RWPE1 (cell line): ENCODE data around the gene SGTA.

ENCODE experiments used
- CTCF ChIA-PET: fragments of 350-600 bp; sonication (Branson Sonifier 250); formaldehyde crosslinking; extraction: SDS; loops from one replicate; lab custom pipeline; 2021; lab: Yijun Ruan, JAX
- POLR2A ChIA-PET: fragments of 400-600 bp; formaldehyde crosslinking; extraction: SDS; loops from one replicate; lab custom pipeline; 2020; ENCODE audit warnings: antibody characterized with exemption; ENCODE audit not compliant: low non-redundant PET; lab: Yijun Ruan, JAX
- DNase-seq: peaks from one replicate; pipeline ENCODE4 v3.0.0; 2012; ENCODE audit warnings: low spot score
- H3K27ac ChIP-seq: fragments of 450-650 bp; 2 replicates; pipeline ENCODE4 v1.5.1; 2017
- CTCF ChIP-seq: fragments of 450-650 bp; conservative IDR thresholded peaks from 2 replicates; pipeline ENCODE4 v1.5.1; 2017; ENCODE audit warnings: low read depth, mild to moderate bottlenecking

SGTA gene

GRCh38 chr19:2805991-2806649, 23.0 kb upstream of the SGTA start:
- ChIA-PET POLR2A (no interaction called here), CTCF (no interaction called here)
- no peak overlapping the region for H3K27ac ChIP-seq

GRCh38 chr19:2805261-2805900, 22.3 kb upstream of the SGTA start:
- no peak for DNase-seq
- no peak for TF ChIP-seq CTCF
- ChIA-PET CTCF (no interaction called here), POLR2A (no interaction called here)
- H3K27ac ChIP-seq, result no peak overlapping the region

More at GRCh38 chr19:2805991-2806649, 23.0 kb upstream of the SGTA start:
- no peak for DNase-seq
- TF ChIP-seq CTCF, result no peak

GRCh38 chr19:2804156-2805004, 21.3 kb upstream of the SGTA start:
- ChIA-PET POLR2A (no interaction called here), CTCF (no interaction called here)

GRCh38 chr19:2803486-2804155, 20.5 kb upstream of the SGTA start:
- POLR2A ChIA-PET, result no interaction called here
- TF ChIP-seq CTCF, result no peak
- DNase-seq, result no peak
- CTCF ChIA-PET, result interaction anchor here (0.5 kb wide), 1 partner anchor 1583 kb away, joined by 3 read pairs; no protein-coding TSS in a partner anchor
- H3K27ac ChIP-seq, result no peak overlapping the region

More at GRCh38 chr19:2804156-2805004, 21.3 kb upstream of the SGTA start:
- TF ChIP-seq CTCF, result no peak
- no peak overlapping the region for H3K27ac ChIP-seq
- no peak for DNase-seq

- no peak overlapping the region for H3K27ac ChIP-seq
- TF ChIP-seq CTCF, result no peak
- CTCF ChIA-PET, result no interaction called here
- no peak for DNase-seq
- POLR2A ChIA-PET, result no interaction called here
These were observed 19.8 kb upstream of the SGTA start for GRCh38 chr19:2802826-2803225.

- ChIA-PET CTCF (interaction anchor here (0.7 kb wide), 1 partner anchor 21 kb away, joined by 3 read pairs; no protein-coding TSS in a partner anchor), POLR2A (no interaction called here)
- DNase-seq, result no peak
- TF ChIP-seq CTCF, result no peak
- no peak overlapping the region; the same call in 1 of the 2 replicates for H3K27ac ChIP-seq
These were observed 17.4 kb upstream of the SGTA start for GRCh38 chr19:2800506-2800905.
